Measurements from ENCODE around the gene CCDC92. TPM values are rescaled to one million over a fixed set of nuclear protein-coding genes. Genes with fewer than 3 reads are reported as not detected.

Gene CCDC92, protein sequence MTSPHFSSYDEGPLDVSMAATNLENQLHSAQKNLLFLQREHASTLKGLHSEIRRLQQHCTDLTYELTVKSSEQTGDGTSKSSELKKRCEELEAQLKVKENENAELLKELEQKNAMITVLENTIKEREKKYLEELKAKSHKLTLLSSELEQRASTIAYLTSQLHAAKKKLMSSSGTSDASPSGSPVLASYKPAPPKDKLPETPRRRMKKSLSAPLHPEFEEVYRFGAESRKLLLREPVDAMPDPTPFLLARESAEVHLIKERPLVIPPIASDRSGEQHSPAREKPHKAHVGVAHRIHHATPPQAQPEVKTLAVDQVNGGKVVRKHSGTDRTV
- total RNA-seq (ENCODE audit: low replicate concordance): 22.4 and 22.9 TPM in 2 replicates
- long read RNA-seq, partial matches to known transcripts: 0 of 3 reads
- long read RNA-seq, other reads (novel, unspliced or antisense): 3 of 3 reads

DNA sequence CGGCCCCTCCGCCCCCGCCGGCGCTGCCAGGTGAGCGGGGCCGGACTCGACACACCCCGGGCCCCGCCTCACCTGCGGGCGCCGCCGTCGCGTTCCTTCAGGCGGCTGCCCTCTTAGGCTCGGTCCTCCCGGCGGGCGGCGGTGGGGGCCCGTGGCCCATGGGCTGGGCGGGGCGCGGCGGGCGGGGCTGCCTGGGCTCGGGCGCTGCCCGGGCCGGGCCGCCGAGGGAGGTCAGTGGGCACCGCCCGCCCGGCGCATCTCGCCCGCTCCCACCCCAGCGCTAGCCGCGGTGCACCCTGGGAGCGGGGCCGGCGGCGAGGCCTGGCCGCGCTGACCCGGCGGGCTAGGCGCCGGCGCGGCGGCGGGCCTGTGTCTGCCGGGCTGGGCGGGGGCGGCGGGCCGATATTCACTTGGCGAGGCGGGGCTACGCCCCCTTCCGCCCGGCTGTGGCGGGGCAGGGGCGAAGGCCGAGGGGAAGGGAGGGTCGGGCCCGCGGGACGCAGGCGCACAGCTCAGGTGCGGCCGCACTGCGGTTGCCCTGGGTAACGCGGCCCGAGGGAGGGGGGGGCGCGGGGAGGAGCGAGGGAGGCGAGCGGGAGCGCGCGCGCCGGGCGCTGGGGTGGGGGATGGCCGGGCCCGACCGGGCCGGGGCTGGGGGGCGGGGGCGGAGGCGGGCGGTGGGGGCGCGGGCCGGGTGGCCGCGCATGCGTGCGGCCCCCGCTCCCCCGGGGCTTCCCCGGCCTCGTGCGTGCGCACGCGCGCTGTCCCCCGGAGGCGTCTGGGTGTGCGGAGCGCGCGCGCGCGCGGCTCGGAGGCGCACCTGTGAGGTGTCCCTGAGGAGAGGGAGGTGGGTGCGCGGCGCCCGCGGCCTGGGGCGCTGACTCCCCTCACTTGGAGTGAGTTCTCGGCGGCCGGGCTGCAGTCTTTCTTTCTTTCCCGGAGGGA is at the start of gene CCDC92, which contains the start of gene ZNF664:
TSS of gene CCDC92 (minus strand) at position 375 of the 945 bp plus-strand sequence. CDS start 28,526 bp downstream, outside the sequence.
TSS of gene ZNF664 (plus strand) at position 759 of the 945 bp plus-strand sequence. CDS start 38,930 bp downstream, outside the sequence.
- Mint-ChIP-seq H3K4me1 (ENCODE audit: unreplicated experiment) (peaks cover 29% of the 10 kb centered on the region), H3K27me3 (no peaks in the 10 kb centered on the region), H3K27ac (peak within 1 kb of the TSS; percentile 97), H3K4me3 (peak within 1 kb of the TSS; percentile 99), H3K36me3 (peaks cover 28% of the 10 kb centered on the region), H3K9me3 (no peaks in the 10 kb centered on the region)
- peak; percentile 98 for DNase-seq (ENCODE audit: extremely low spot score, unreplicated experiment)
- TF ChIP-seq, protein P1, sequence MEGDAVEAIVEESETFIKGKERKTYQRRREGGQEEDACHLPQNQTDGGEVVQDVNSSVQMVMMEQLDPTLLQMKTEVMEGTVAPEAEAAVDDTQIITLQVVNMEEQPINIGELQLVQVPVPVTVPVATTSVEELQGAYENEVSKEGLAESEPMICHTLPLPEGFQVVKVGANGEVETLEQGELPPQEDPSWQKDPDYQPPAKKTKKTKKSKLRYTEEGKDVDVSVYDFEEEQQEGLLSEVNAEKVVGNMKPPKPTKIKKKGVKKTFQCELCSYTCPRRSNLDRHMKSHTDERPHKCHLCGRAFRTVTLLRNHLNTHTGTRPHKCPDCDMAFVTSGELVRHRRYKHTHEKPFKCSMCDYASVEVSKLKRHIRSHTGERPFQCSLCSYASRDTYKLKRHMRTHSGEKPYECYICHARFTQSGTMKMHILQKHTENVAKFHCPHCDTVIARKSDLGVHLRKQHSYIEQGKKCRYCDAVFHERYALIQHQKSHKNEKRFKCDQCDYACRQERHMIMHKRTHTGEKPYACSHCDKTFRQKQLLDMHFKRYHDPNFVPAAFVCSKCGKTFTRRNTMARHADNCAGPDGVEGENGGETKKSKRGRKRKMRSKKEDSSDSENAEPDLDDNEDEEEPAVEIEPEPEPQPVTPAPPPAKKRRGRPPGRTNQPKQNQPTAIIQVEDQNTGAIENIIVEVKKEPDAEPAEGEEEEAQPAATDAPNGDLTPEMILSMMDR (conservative IDR thresholded peaks at IDR 0.05): peak; percentile 37

DNA sequence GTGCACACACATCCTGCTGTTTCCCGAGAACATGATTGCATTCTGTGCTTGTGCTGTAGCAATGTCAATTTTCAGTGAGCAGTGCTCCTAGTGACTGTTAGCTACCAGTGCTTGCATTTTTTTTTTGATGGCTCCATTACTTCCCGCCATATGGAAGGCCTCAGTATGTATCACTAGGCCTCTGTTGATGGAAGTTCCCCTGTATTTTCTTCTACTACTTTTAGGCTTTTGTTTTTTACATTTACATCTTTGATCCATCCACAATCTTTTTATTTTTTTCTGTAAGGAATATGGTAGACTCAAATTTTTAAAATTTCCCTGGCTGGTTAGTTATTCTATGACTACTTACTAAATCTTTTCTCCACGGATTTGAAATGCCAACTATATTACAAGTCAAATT is 49.5 kb upstream of the CCDC92 start:
- DNase-seq (ENCODE audit: extremely low spot score, unreplicated experiment): no peak
- no peak overlapping the region for H3K4me3 Mint-ChIP-seq
- H3K27ac Mint-ChIP-seq: no peak overlapping the region
- no peaks in the 10 kb centered on the region for H3K27me3 Mint-ChIP-seq
- H3K4me1 Mint-ChIP-seq (ENCODE audit: unreplicated experiment): peaks cover 16% of the 10 kb centered on the region
- H3K9me3 Mint-ChIP-seq: peaks cover 3% of the 10 kb centered on the region
- peaks cover 4% of the 10 kb centered on the region for H3K36me3 Mint-ChIP-seq
- TF ChIP-seq, protein P1 (conservative IDR thresholded peaks at IDR 0.05): no peak

DNA sequence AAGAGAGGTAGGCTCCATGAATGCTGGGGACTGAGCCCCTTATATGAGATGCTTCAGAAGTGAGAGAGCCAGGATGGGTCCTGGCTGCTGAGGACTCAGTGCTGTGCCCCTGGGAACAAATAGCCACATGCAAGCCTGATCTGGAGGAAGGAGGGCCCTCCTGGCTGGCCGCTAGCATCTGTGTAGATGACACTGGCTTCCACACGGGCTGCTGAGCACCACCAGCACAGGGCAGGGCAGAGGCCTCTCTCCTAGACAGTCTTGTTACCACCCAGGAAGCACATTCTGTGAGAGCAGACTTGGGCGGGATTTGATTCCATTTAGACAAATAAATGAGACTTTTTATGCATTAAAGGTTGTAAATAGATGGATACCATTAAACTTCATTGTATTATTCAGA is 48.4 kb upstream of the CCDC92 start:
- no peak overlapping the region for H3K27ac Mint-ChIP-seq
- H3K9me3 Mint-ChIP-seq: peaks cover 3% of the 10 kb centered on the region
- H3K4me3 Mint-ChIP-seq: no peak overlapping the region
- H3K36me3 Mint-ChIP-seq: peaks cover 8% of the 10 kb centered on the region
- TF ChIP-seq, protein P1 (conservative IDR thresholded peaks at IDR 0.05): no peak
- H3K27me3 Mint-ChIP-seq: no peaks in the 10 kb centered on the region
- DNase-seq (ENCODE audit: extremely low spot score, unreplicated experiment): no peak
- H3K4me1 Mint-ChIP-seq (ENCODE audit: unreplicated experiment): peaks cover 16% of the 10 kb centered on the region

DNA sequence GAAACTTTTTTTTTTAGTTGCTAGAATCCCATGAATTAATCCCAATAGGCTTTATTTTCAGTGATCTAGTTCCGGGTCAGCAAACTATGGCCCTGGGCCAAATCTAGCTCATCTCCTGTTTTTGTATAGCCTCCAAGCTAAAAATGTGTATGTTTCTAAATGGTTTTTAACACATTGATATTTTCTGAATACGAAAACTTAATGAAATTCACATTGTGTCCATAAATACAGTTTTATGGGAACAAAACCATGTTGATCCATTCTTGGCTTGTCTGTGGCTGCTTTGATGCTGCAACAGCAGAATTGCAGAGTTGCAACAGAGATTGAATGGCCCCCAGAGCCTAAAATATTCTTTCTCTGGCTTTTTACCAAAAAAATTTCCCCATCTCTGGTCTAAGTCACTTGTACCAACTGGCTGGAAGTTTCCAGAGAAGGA is 47.9 kb upstream of the CCDC92 start:
- Mint-ChIP-seq H3K36me3 (peaks cover 8% of the 10 kb centered on the region), H3K4me3 (no peak overlapping the region), H3K27ac (no peak overlapping the region), H3K4me1 (ENCODE audit: unreplicated experiment) (peaks cover 12% of the 10 kb centered on the region), H3K27me3 (no peaks in the 10 kb centered on the region), H3K9me3 (peaks cover 3% of the 10 kb centered on the region)
- DNase-seq (ENCODE audit: extremely low spot score, unreplicated experiment): no peak
- TF ChIP-seq, protein P1 (conservative IDR thresholded peaks at IDR 0.05): no peak

DNA sequence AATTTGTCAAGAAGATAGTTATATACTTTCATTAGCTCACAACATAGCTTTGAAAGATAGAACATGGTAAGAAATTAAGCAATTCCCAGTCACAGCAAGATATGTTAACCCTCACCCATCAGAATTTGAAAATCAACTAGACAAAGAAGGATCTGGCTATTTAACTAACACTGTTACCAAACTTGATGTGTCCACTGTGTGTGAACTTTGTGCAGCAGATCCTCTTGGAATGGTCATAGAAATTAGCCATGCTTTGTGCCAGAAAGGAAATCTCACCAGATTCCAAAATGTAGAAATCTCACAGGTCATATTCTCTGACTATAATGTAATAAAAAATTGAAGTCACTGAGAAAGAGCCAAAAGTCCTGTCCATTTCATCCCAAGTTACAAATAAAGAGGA is 46.5 kb upstream of the CCDC92 start:
- no peak for DNase-seq (ENCODE audit: extremely low spot score, unreplicated experiment)
- Mint-ChIP-seq H3K27me3 (no peaks in the 10 kb centered on the region), H3K27ac (no peak overlapping the region), H3K4me1 (ENCODE audit: unreplicated experiment) (peaks cover 8% of the 10 kb centered on the region), H3K36me3 (peaks cover 10% of the 10 kb centered on the region), H3K9me3 (peaks cover 1% of the 10 kb centered on the region), H3K4me3 (no peak overlapping the region)
- TF ChIP-seq, protein P1 (conservative IDR thresholded peaks at IDR 0.05): no peak

Data from type B pancreatic cell (in vitro differentiated cells).